Activated gamma-delta T cell treated with Interleukin-2 at 50 U/mL for 16 hours (primary cell): ENCODE measurements around the gene TSHZ2.

Experiments used
- DNase-seq: peaks from one replicate; pipeline ENCODE4 v3.0.0-alpha.2; 2020

TSHZ2 gene

DNA sequence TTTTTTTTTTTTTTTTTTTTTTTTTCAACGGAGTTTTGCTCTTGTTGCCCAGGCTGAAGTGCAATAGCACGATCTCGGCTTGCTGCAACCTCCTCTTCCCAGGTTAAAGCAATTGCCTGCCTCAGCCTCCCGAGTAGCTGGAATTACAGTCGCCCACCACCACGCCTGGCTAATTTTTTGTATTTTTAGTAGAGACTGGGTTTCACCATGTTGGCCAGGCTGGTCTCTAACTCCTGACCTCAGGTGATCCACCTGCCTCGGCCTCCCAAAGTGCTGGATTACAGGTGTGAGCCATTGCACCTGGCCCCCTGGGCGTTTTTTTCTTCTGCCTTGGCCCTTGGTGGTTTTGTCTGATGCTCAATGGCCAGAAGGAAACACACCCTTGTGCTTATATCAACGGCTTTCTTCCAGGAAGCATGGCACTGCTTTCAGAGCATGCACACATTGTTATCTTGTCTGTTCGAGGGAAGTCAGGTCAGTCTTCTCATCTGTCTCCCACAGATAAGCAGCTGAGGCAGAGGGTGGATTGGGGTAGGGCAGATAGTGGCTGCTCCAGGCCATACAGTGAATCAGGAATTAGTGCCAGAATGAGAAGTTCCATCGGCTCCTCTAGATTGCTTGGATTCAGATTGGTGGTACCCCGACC, 203.1 kb downstream of the TSHZ2 start:
- DNase-seq: no peak

DNA sequence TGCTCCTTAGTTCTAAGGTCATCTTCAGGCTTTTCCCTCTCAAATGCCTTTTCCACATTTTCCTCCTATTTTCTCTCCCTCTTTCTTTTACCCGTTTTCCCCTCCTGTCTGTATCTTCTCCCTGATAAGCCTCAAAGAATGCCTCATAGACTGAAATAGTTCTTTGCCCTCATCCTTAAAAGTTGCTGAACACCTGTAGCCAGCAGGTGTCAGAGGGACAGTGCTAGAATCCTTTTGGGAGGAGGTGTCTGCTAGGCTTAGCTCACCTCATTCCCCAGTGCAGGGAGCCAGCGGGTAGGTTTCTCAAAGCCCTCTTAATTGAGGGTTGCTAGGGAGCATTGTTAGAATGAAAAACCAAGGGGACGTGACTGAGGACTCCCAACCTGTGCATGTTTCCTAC, 204.0 kb downstream of the TSHZ2 start:
- DNase-seq: no peak

- DNase-seq: no peak
Observed at GRCh38 chr20:53177687-53178086, 205.5 kb downstream of the TSHZ2 start.

- no peak for DNase-seq
Observed at GRCh38 chr20:53179749-53180148, 207.6 kb downstream of the TSHZ2 start.

DNA sequence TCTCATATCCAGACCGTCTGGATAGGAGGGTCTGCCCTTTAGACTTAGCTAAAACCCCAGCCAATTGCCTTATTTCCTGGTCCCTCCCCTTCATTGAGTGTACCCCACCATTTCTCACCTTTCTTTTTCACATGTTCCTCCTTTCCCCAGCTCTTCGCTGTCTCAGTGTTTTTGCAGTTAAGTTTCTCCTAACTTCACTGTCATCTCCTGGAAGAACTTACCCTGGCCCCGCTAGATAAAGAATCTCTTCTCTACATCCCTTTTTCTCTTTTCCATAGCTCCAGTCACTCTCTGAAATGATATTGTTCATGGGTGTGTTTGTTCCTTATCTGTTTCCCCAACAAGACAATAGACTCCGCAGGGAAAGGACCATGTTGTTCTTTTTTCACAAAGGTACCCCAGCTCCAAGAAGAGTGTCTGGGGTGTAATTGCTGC, 208.8 kb downstream of the TSHZ2 start:
- DNase-seq: no peak

- no peak for DNase-seq
Observed at GRCh38 chr20:53181866-53182376, 209.8 kb downstream of the TSHZ2 start.

GRCh38 chr20:53183181-53183580, 211.0 kb downstream of the TSHZ2 start:
- DNase-seq: no peak

DNA sequence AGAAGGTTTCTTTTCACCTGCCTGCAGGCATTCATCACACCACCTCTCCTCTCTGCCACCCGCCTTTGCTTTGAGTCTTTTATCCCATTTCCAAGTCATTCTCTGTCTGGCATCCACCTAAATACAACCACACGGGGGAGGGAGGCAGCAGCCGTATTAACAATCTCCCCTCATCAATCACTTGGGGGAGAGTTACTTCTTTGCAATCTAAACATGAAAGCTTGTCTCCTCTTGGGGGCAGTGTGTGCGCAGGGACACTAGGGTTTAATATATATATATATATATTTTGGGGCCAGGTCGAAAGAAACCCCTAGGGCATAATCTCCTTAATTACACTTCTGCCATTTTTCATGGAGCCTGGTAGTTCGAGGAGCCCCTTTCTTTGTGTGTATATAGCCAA, 214.5 kb downstream of the TSHZ2 start:
- DNase-seq: no peak

GRCh38 chr20:53187392-53188068, 215.4 kb downstream of the TSHZ2 start:
- DNase-seq: no peak

GRCh38 chr20:53190225-53190624, 218.1 kb downstream of the TSHZ2 start:
- no peak for DNase-seq

GRCh38 chr20:53191957-53192356, 219.8 kb downstream of the TSHZ2 start:
- no peak for DNase-seq

DNA sequence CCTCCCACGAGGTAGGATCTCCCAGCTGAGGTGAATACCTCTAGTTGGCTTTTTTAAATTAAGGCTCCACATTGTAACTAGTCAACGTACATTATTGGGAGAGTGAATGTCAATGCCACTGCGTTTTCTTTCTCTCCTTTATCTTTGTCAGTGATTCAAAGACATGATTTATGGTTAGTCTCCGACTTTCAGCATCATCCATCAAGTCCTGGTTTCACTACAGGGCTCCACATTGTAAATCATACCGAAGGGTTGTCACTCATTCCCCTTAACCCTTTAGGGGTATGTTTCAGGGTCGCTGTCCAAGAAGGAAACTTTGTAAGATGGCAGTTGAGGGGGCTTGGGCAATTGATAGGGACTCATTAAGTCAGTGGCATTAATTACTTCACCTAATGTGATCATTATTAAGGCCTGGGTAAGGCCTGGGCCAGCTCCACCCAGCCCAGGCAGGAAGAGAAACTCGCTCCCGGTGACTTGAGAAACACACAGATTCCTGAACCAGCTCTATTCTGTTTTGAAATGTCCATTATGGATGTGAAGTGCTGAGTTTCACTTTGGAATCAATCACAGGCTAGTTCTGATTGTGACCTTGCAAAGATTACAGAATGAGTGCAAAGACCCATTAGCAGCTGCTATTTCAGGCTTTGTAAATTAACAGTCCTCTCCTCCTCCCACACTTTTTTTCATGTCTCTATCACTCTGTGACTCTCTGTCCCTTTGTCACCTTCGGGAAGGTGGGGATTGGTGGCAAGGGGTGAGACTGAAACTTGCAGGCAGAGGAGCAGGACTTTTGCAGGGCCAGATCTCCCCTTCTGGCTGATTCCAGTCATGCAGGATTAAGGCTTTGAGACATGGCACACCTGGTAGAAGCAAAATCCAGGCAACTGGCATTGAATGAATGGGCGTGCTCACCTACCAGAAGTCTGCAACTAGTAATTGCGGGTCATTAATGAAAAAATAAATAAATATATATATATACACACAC, 222.4 kb downstream of the TSHZ2 start:
- no peak for DNase-seq

- no peak for DNase-seq
Observed at GRCh38 chr20:53195876-53196610, 223.9 kb downstream of the TSHZ2 start.

DNA sequence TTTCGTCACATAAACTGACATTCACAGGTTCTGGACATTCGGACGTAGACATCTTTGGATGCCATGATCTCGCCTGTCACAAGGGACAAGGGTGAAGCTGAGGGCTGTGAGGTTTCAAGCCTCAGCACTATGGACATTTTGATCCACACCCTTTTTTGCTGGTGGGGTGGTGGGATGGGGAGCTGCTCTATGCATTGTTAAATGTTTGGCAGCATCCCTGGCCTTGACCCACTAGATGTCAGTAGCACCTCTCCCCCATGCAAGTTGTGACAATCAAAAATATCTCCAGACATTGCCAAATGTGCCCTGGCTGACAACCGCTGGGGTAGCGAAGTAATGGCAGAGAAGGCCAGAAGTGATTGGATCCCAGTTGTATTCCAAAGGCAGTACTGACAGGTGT, 229.4 kb downstream of the TSHZ2 start:
- no peak for DNase-seq

DNA sequence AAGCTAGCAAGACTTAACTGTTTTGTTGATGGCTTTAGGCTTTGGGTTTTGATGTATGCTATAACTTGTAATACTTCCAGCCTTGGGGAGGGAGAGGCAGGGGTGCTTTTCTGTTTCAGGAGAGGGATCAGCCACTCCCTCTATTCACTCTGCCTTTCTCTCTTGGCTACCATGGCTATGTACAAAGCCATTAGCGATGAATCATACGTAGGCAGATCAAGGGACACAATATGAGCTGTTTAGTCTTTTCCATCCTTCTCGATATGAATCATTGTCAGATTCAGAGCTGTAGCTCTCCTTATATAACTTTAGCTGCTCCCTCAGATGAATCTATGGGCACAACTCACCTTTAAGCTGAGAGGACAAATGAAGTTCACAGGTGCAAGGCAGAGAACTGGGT, 230.6 kb downstream of the TSHZ2 start:
- no peak for DNase-seq

DNA sequence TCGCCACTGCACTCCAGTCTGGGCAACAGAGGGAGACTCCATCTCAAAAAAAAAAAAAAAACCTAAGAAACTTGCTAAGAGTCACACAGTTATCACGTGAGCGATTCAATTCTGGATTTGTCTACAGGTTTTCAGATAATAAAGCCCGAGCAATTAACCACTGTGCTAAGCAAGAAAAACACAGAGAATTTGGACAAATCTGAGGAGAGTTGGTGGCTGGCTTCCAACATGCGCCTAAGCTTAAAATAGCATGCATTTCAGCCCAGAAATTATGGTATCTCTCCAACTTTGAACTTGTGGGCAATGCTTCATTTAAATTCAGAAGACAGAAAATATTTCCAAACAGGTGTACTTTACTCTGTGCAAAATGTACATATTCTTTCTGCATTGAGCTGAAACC, 232.9 kb downstream of the TSHZ2 start:
- no peak for DNase-seq

- no peak for DNase-seq
Observed at GRCh38 chr20:53208110-53208832, 236.1 kb downstream of the TSHZ2 start.

- no peak for DNase-seq
Observed at GRCh38 chr20:53210041-53210440, 237.9 kb downstream of the TSHZ2 start.

- no peak for DNase-seq
Observed at GRCh38 chr20:53210931-53211330, 238.8 kb downstream of the TSHZ2 start.

- DNase-seq: no peak
Observed at GRCh38 chr20:53212018-53212417, 239.9 kb downstream of the TSHZ2 start.

DNA sequence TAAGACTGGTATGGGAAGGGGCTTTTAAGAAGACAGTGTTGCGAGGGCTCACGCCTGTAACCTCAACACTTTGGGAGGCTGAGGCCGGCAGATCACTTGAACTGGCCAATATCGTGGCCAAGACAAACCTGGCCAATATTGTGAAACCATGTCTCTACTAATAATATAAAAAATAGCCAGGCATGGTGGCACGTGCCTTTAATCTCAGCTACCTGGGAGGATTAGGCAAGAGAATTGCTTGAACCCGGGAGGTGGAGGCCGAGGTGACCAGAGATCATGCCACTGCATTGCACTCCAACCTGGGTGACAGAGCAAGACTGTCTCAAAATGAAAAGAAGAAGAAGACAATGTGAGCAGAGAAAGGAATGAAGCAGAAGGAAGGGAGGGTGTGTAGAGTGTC, 242.2 kb downstream of the TSHZ2 start:
- no peak for DNase-seq

- no peak for DNase-seq
Observed at GRCh38 chr20:53215166-53215565, 243.0 kb downstream of the TSHZ2 start.
